ENCODE measurements around the gene EOMES.

EOMES gene

DNA sequence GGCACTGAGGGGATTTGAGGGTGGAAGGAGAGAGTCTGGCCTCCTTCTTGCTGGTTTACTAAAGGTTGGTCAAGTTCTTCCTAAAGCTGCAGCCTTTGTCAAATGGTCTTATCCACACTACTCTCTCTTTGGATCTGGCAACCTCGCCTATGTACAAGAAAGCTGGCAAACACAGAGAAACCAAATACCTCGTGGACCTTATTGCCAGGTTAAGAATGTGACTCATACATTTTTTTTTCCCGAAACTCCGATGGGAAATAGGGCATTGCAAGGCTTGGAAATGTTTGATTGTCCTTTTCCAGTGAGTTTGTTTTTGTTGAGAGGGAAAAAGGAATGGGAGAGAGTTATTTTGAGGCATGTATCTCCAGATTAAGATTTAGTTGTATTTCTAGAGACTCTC lies 13.9 kb downstream of the EOMES start:
- no peak overlapping the region for H3K4me3 ChIP-seq (replicated peaks; ENCODE audit: low read depth, low read length)
- DNase-seq (ENCODE audit: extremely low read depth, low read depth), result no peak
- TF ChIP-seq, protein P1, sequence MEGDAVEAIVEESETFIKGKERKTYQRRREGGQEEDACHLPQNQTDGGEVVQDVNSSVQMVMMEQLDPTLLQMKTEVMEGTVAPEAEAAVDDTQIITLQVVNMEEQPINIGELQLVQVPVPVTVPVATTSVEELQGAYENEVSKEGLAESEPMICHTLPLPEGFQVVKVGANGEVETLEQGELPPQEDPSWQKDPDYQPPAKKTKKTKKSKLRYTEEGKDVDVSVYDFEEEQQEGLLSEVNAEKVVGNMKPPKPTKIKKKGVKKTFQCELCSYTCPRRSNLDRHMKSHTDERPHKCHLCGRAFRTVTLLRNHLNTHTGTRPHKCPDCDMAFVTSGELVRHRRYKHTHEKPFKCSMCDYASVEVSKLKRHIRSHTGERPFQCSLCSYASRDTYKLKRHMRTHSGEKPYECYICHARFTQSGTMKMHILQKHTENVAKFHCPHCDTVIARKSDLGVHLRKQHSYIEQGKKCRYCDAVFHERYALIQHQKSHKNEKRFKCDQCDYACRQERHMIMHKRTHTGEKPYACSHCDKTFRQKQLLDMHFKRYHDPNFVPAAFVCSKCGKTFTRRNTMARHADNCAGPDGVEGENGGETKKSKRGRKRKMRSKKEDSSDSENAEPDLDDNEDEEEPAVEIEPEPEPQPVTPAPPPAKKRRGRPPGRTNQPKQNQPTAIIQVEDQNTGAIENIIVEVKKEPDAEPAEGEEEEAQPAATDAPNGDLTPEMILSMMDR (IDR thresholded peaks at IDR 0.05; ENCODE audit: low read depth, low read length, missing control alignments), result no peak

DNA sequence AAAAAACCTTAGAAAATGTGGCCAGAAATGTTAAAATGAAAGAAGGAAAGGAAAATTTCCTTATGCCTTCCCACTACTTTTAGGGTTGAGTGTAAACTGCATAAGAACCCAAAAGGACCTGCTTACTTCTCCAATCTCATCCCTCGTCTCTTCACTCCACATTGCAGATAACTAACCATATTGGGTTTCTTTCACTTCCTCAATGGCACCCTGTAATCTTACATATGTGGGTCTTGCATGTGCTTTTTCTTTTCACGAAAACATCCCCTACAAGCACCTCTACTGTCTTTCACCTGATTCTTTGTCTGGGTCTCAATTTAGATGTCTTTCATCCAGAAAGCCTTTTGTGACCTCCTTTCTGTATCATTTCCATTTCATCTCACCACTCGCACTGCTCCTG lies 23.1 kb downstream of the EOMES start:
- TF ChIP-seq, protein P1 (IDR thresholded peaks at IDR 0.05; ENCODE audit: low read depth, low read length, missing control alignments), result no peak
- no peak overlapping the region for H3K4me3 ChIP-seq (replicated peaks; ENCODE audit: low read depth, low read length)
- DNase-seq (ENCODE audit: extremely low read depth, low read depth), result no peak

DNA sequence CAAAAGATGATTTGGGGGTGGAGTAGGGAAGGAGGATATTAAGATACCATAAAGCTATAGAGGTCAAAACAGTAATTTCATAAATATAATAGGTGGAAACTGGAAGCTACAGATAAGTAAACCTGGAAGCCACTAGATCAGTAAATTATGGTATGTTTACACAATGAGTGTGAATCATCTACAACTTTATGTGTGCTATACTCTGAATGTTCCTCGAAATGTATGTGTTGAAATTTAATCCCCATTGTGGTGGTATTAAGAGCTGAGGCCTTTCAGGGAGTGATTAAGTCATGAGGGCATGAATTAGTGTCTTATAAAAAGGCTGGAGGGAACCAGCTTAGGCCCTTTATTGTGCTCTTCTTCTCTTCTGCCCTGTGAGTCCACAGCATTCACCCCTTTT lies 25.2 kb downstream of the EOMES start:
- TF ChIP-seq, protein P1 (IDR thresholded peaks at IDR 0.05; ENCODE audit: low read depth, low read length, missing control alignments), result no peak
- no peak overlapping the region for H3K4me3 ChIP-seq (replicated peaks; ENCODE audit: low read depth, low read length)
- DNase-seq (ENCODE audit: extremely low read depth, low read depth), result no peak

DNA sequence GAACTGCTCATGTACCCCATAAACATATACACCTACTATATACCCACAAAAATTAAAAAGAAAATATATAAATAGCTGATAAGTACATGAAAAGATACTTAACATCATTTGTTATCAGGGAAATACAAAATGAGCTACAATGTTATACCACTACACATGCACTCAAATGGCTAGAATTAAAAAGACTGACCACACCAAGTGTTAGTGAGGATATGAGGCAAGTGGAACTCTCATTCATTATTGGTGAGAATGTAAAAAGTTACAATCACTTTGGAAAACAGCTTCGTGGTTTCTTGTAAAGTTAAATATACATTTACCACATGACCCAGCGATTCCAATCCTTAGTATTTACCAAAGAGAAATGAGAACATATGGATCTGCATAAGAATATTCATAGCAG lies 26.5 kb downstream of the EOMES start:
- TF ChIP-seq, protein P1 (IDR thresholded peaks at IDR 0.05; ENCODE audit: low read depth, low read length, missing control alignments), result no peak
- DNase-seq (ENCODE audit: extremely low read depth, low read depth), result no peak
- H3K4me3 ChIP-seq (replicated peaks; ENCODE audit: low read depth, low read length), result no peak overlapping the region

DNA sequence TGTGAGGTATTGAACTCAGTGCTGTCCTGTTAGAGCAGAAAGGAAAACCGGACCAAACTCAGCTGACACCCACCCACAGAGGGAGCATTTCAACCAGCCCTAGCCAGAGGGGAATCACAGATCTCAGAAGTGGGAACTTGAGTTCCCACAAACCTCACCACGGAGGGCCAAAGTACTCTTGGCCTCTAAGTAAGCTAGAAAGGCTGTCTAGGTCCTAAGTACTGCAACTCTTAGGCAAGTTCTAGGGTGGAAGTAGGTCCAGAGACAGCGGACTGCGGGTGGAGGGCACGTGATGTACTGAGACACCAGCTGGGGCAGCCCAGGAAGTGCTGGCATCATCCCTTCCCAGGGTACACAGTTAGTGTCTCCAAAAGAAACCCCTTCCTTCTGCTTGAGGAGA lies 34.1 kb downstream of the EOMES start:
- TF ChIP-seq, protein P1 (IDR thresholded peaks at IDR 0.05; ENCODE audit: low read depth, low read length, missing control alignments), result no peak
- DNase-seq (ENCODE audit: extremely low read depth, low read depth), result no peak
- H3K4me3 ChIP-seq (replicated peaks; ENCODE audit: low read depth, low read length), result no peak overlapping the region

DNA sequence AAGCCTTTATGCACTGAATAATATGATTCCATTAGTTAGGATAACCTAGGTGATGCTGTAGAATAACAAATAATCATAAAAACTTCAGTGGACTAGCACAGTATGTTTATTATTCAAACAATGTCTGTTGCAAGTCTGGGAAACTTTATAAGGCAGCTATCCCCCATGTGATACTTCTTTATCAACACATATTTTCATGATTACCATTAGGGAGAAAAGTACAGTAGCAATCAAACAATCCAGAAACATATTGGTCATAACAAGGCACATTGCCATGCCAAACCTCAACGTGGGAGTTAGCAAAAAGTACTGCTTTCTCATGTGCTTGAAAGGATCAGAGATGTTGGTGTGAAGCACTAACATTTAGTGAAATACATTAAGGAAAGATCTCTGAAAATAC lies 35.5 kb downstream of the EOMES start:
- no peak overlapping the region for H3K4me3 ChIP-seq (replicated peaks; ENCODE audit: low read depth, low read length)
- DNase-seq (ENCODE audit: extremely low read depth, low read depth), result no peak
- TF ChIP-seq, protein P1 (IDR thresholded peaks at IDR 0.05; ENCODE audit: low read depth, low read length, missing control alignments), result no peak

DNA sequence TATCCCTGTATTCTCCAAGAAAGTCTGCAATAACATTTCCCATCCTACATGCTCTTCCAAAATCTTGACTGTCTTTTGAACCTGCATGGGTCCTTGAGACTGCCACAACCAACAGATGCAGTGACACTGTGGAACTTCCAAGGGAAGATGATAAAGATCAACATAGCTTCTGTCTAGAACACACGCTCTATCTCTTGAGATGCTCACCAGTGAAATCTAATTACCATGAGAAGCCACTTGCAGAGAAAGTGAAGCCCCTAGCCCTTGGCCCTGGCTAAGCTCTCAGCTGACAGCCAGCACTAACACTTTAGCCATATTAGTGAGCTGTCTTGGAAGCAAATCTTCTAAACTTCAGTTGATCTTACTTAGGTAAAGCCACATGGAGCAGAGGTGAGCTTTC lies 36.6 kb downstream of the EOMES start:
- no peak for DNase-seq (ENCODE audit: extremely low read depth, low read depth)
- no peak overlapping the region for H3K4me3 ChIP-seq (replicated peaks; ENCODE audit: low read depth, low read length)
- TF ChIP-seq, protein P1 (IDR thresholded peaks at IDR 0.05; ENCODE audit: low read depth, low read length, missing control alignments), result no peak

Measured in HFF-Myc (cell line).